ENCODE data around the gene BLVRB.

BLVRB gene

GRCh38 chr19:40511487-40511886, 45.9 kb upstream of the BLVRB start:
- peak overlapping the region in 2 of 3 experiments; percentile 21 to 41 for H3K4me3 Mint-ChIP-seq
- TF ChIP-seq CTCF (IDR thresholded peaks at IDR 0.05; ENCODE audit: unreplicated experiment in 3 of 3), result no peak

GRCh38 chr19:40510526-40511115, 45.1 kb upstream of the BLVRB start:
- no peak overlapping the region for H3K4me3 Mint-ChIP-seq
- H3K27me3 Mint-ChIP-seq (ENCODE audit: low read depth), result peaks cover 86% of the 10 kb centered on the region
- no peaks in the 10 kb centered on the region for H3K4me1 Mint-ChIP-seq
- no peak for TF ChIP-seq CTCF (IDR thresholded peaks at IDR 0.05; ENCODE audit: unreplicated experiment in 3 of 3)
- H3K9me3 Mint-ChIP-seq, result peaks cover 3% of the 10 kb centered on the region
- no peak overlapping the region for H3K27ac Mint-ChIP-seq
- peaks cover 4% of the 10 kb centered on the region for H3K36me3 Mint-ChIP-seq (ENCODE audit: low read depth)

More at GRCh38 chr19:40511487-40511886, 45.9 kb upstream of the BLVRB start:
- Mint-ChIP-seq H3K27ac (no peak overlapping the region), H3K4me1 (no peaks in the 10 kb centered on the region), H3K27me3 (ENCODE audit: low read depth) (peaks cover 85% of the 10 kb centered on the region), H3K36me3 (ENCODE audit: low read depth) (peaks cover 4% of the 10 kb centered on the region), H3K9me3 (peaks cover 3% of the 10 kb centered on the region)

- Mint-ChIP-seq H3K27ac (no peak overlapping the region), H3K4me3 (no peak overlapping the region), H3K36me3 (ENCODE audit: low read depth) (peaks cover 2% of the 10 kb centered on the region), H3K4me1 (no peaks in the 10 kb centered on the region), H3K27me3 (ENCODE audit: low read depth) (peaks cover 84% of the 10 kb centered on the region), H3K9me3 (peaks cover 3% of the 10 kb centered on the region)
- no peak for TF ChIP-seq CTCF (IDR thresholded peaks at IDR 0.05; ENCODE audit: unreplicated experiment in 3 of 3)
Observed at GRCh38 chr19:40508739-40509260, 43.3 kb upstream of the BLVRB start.

GRCh38 chr19:40507892-40508291, 42.3 kb upstream of the BLVRB start:
- peaks cover 84% of the 10 kb centered on the region for H3K27me3 Mint-ChIP-seq (ENCODE audit: low read depth)
- no peak for TF ChIP-seq CTCF (IDR thresholded peaks at IDR 0.05; ENCODE audit: unreplicated experiment in 3 of 3)
- H3K27ac Mint-ChIP-seq, result no peak overlapping the region
- H3K4me3 Mint-ChIP-seq, result no peak overlapping the region
- peaks cover 3% of the 10 kb centered on the region for H3K9me3 Mint-ChIP-seq
- no peaks in the 10 kb centered on the region for H3K4me1 Mint-ChIP-seq
- no peaks in the 10 kb centered on the region for H3K36me3 Mint-ChIP-seq (ENCODE audit: low read depth)

GRCh38 chr19:40506099-40506498, 40.6 kb upstream of the BLVRB start:
- Mint-ChIP-seq H3K36me3 (ENCODE audit: low read depth) (no peaks in the 10 kb centered on the region), H3K4me3 (no peak overlapping the region), H3K4me1 (no peaks in the 10 kb centered on the region), H3K9me3 (no peaks in the 10 kb centered on the region), H3K27me3 (ENCODE audit: low read depth) (peaks cover 79% of the 10 kb centered on the region), H3K27ac (no peak overlapping the region)
- no peak for TF ChIP-seq CTCF (IDR thresholded peaks at IDR 0.05; ENCODE audit: unreplicated experiment in 3 of 3)

- Mint-ChIP-seq H3K4me3 (no peak overlapping the region), H3K4me1 (no peaks in the 10 kb centered on the region), H3K36me3 (ENCODE audit: low read depth) (no peaks in the 10 kb centered on the region), H3K9me3 (no peaks in the 10 kb centered on the region), H3K27me3 (ENCODE audit: low read depth) (peaks cover 61% of the 10 kb centered on the region), H3K27ac (no peak overlapping the region)
- TF ChIP-seq CTCF (IDR thresholded peaks at IDR 0.05; ENCODE audit: unreplicated experiment in 3 of 3), result no peak
Observed at GRCh38 chr19:40503320-40503695, 37.8 kb upstream of the BLVRB start.
